Endothelial cell of umbilical vein (primary cell): ENCODE data around the gene SLC16A8. TPM values are rescaled to one million over a fixed set of nuclear protein-coding genes. Genes with fewer than 3 reads are reported as not detected.

ENCODE experiments used
- BruUV-seq: library from RNA; stranded (reverse); fragments of 400-500 nt; replicated peaks from 2 replicates; lab custom pipeline; 2021; lab: Mats Ljungman, UMichigan
- CTCF ChIA-PET: fragments of 300-600, 350-600 bp; sonication (Branson Sonifier 250); formaldehyde crosslinking; loops from one replicate; lab custom pipeline; 2021; ENCODE audit warnings: antibody characterized with exemption, inconsistent platforms; lab: Charles Lee
- POLR2A ChIA-PET: fragments of 300-600, 350-600 bp; sonication (Branson Sonifier 250); formaldehyde crosslinking; loops from one replicate; lab custom pipeline; 2021; ENCODE audit warnings: antibody characterized with exemption, inconsistent platforms; lab: Charles Lee
- DNase-seq: peaks from one replicate; pipeline ENCODE4 v3.0.0-alpha.2; 2011; ENCODE audit warnings: low read depth, low spot score
- FAIRE-seq: peaks from 2 replicates; lab custom pipeline; 2011; peaks lifted over from hg19 to GRCh38; lab: Jason Lieb, UNC
- H2AFZ ChIP-seq: 2 replicates; pipeline ENCODE4 v1.6.0; 2012; ENCODE audit warnings: low read depth, low read length, control low read depth, inconsistent platforms
- H3K27ac ChIP-seq: 2 replicates; pipeline ENCODE4 v1.5.1; 2011; ENCODE audit warnings: low read depth, mild to moderate bottlenecking, control low read depth, low read length, moderate library complexity; ENCODE audit not compliant: insufficient read depth
- H3K27me3 ChIP-seq, 2 experiments: 2 replicates each; pipeline versions ENCODE4 v1.6.0 to v1.6.1; 2011; ENCODE audit warnings: low read length in 2 of 2, mixed read lengths in 1 of 2; ENCODE audit not compliant: control insufficient read depth in 2 of 2, insufficient read depth in 2 of 2
- H3K36me3 ChIP-seq, 2 experiments: 2 replicates in 1 of 2; 3 replicates in 1 of 2; pipeline ENCODE4 v1.5.1; 2011; ENCODE audit warnings: low read length in 2 of 2, mild to moderate bottlenecking in 1 of 2, moderate library complexity in 1 of 2; ENCODE audit not compliant: control insufficient read depth in 2 of 2, insufficient read depth in 2 of 2; ENCODE audit errors: extremely low read depth in 1 of 2
- H3K4me1 ChIP-seq: 3 replicates; pipeline ENCODE4 v1.5.1; 2011; ENCODE audit warnings: mild to moderate bottlenecking, low read length; ENCODE audit not compliant: control insufficient read depth, insufficient read depth; ENCODE audit errors: extremely low read depth
- H3K4me2 ChIP-seq: 2 replicates; pipeline ENCODE4 v1.6.1; 2011; ENCODE audit warnings: low read length, control low read depth, mixed read lengths; ENCODE audit not compliant: insufficient read depth
- H3K4me3 ChIP-seq, 3 experiments: fragments of 200-600 bp in 1 of 3; sonication (generic), shearing (Covaris generic) in 1 of 3; replicated peaks in 1 of 3; 2 replicates each; pipeline ENCODE4 v1.5.1; 2011 to 2016; ENCODE audit warnings: control low read depth in 3 of 3, low read length in 3 of 3, mild to moderate bottlenecking in 2 of 3, inconsistent platforms in 1 of 3, low read depth in 1 of 3, moderate library complexity in 1 of 3; ENCODE audit not compliant: insufficient read depth in 1 of 3
- H3K79me2 ChIP-seq: 2 replicates; pipeline ENCODE4 v1.6.0; 2012; ENCODE audit warnings: low read length, inconsistent platforms; ENCODE audit not compliant: control insufficient read depth, insufficient read depth
- H3K9ac ChIP-seq: replicated peaks from 2 replicates; pipeline ENCODE3; 2011; ENCODE audit warnings: low read length, control low read depth; ENCODE audit not compliant: insufficient read depth; ENCODE audit errors: extremely low read depth
- H3K9me1 ChIP-seq: replicated peaks from 3 replicates; pipeline ENCODE4 v1.6.0; 2011; ENCODE audit warnings: mild to moderate bottlenecking, low read length; ENCODE audit not compliant: control insufficient read depth, insufficient read depth; ENCODE audit errors: extremely low read depth
- H3K9me3 ChIP-seq: replicated peaks from 2 replicates; pipeline ENCODE4 v1.5.1; 2012; ENCODE audit warnings: low read length, inconsistent platforms; ENCODE audit not compliant: control insufficient read depth, insufficient read depth
- H4K20me1 ChIP-seq: replicated peaks from 2 replicates; pipeline ENCODE3; 2011; ENCODE audit warnings: mild to moderate bottlenecking, low read length; ENCODE audit not compliant: control insufficient read depth, insufficient read depth; ENCODE audit errors: extremely low read depth
- EZH2 ChIP-seq: IDR thresholded peaks from 2 replicates; pipeline ENCODE4 v1.6.1; 2012; ENCODE audit warnings: borderline replicate concordance, low read depth, mild to moderate bottlenecking, moderate library complexity, low read length, inconsistent platforms; ENCODE audit not compliant: severe bottlenecking
- FOS ChIP-seq: IDR thresholded peaks from 2 replicates; pipeline ENCODE4 v1.6.1; 2011; ENCODE audit warnings: mild to moderate bottlenecking, low read length, moderate library complexity, borderline replicate concordance; ENCODE audit not compliant: insufficient read depth
- GATA2 ChIP-seq: IDR thresholded peaks from 2 replicates; pipeline ENCODE4 v1.7.0; 2011; ENCODE audit warnings: low read depth, mild to moderate bottlenecking, moderate library complexity, mixed read lengths, low read length; ENCODE audit not compliant: insufficient read length, insufficient read depth
- JUN ChIP-seq: IDR thresholded peaks from 2 replicates; pipeline ENCODE4 v1.6.1; 2011; ENCODE audit warnings: borderline replicate concordance, low read depth; ENCODE audit not compliant: insufficient read length, insufficient read depth
- MYC ChIP-seq: IDR thresholded peaks from one replicate; pipeline ENCODE4 v1.6.1; 2011; ENCODE audit warnings: mild to moderate bottlenecking, low read depth, low read length
- POLR2A ChIP-seq: IDR thresholded peaks from 2 replicates; pipeline ENCODE4 v1.6.1; 2012; ENCODE audit warnings: low read depth, mild to moderate bottlenecking, control low read depth, low read length
- POLR2AphosphoS5 ChIP-seq: IDR thresholded peaks from 2 replicates; pipeline ENCODE4 v1.6.1; 2012; ENCODE audit warnings: low read depth, mild to moderate bottlenecking, control low read depth, low read length, moderate library complexity; ENCODE audit not compliant: insufficient read depth
- dilution Hi-C: fragments of 300-500 bp; cut with MboI; formaldehyde crosslinking; loops from one replicate; pipeline ENCODE4 v1.15.0; 2019; ENCODE audit warnings: low sequenced_read_pairs; ENCODE audit not compliant: extremely low pct_ligation_motif_present
- intact Hi-C: fragments of 100-400 bp; cut with micrococcal nuclease; formaldehyde crosslinking; loops from one replicate; pipeline ENCODE4 v1.10.0; 2022
- polyA plus RNA-seq, 4 experiments: library from polyadenylated mRNA; depleted of rRNA in 3 of 4; stranded (reverse) in 3 of 4; unstranded in 1 of 4; fragments of >200 nt; gene quantifications; 2 replicates each; pipeline versions ENCODE4 v1.2.1 to v1.2.3, GENCODE V29; 2011 to 2012; ENCODE audit warnings: missing spikeins in 1 of 4
- total RNA-seq: library from RNA; stranded (reverse); gene quantifications from 2 replicates; pipeline ENCODE4 v1.2.3, GENCODE V29; 2021
- TF ChIP-seq, protein P1 (sequence below): IDR thresholded peaks from 2 replicates; pipeline ENCODE4 v1.6.1; 2011; ENCODE audit not compliant: insufficient read depth, insufficient read length
- TF ChIP-seq, protein P2 (sequence below), 2 donors: IDR thresholded peaks; 1 replicate in 1 of 2; 2 replicates in 1 of 2; pipeline ENCODE4 v1.5.1; 2011; ENCODE audit warnings: low read length in 2 of 2, mild to moderate bottlenecking in 2 of 2, moderate library complexity in 2 of 2, control low read depth in 1 of 2, inconsistent platforms in 1 of 2, low read depth in 1 of 2; ENCODE audit not compliant: insufficient read depth in 1 of 2; ENCODE audit errors: extremely low read depth in 1 of 2

SLC16A8 gene
- total and polyA plus RNA-seq, 2 donors (not counting 3 experiments of a cell fraction or from before 2014, with no cell fraction given) = 0.14 TPM; not detected in 1

DNA sequence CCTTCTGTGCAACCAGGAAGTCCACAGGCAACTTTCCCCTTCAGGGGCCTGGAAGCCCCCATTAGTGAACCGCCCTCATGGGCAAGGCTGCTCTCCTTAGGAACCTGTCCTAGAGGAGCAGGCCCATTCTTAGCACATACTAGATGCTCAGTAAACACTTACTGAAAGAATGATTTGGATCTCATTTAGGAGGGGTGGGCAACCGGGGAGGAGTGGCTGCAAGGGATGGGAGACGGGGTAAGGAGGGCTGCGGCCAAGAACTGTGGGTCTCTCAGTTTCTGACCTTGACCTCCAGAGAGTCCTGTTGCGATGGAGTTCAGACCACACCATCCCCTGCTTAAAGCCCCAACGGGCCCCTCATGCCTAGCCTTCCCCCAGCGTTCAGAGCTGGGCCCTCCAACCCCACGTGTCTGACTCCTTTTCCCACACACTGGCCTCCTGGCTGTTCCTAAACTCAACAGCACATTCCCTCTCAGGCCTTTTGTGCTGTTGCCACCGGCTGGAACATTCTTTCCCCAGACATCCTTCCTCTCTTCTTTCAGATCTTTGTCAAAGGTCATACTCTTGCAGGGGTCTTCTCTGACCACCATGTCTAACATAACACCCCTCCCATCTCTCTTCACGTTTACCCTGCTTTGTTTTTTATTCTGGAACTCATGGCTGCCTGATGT lies 47.5 kb downstream of the SLC16A8 start:
- no TSS peak for BruUV-seq
- H3K36me3 ChIP-seq = no peaks in the 10 kb centered on the region
- no peaks in the 10 kb centered on the region for H3K9me3 ChIP-seq
- DNase-seq (no peak), FAIRE-seq (no peak)
- intact Hi-C loops = no loop called here
- no peak overlapping the region for H3K4me3 ChIP-seq
- H3K4me2 ChIP-seq = no peak overlapping the region
- no peaks in the 10 kb centered on the region for H3K9me1 ChIP-seq
- H3K9ac ChIP-seq = no peak overlapping the region
- no peaks in the 10 kb centered on the region for H3K27me3 ChIP-seq
- H3K4me1 ChIP-seq = peaks cover 12% of the 10 kb centered on the region
- no peaks in the 10 kb centered on the region for H3K79me2 ChIP-seq
- no peaks in the 10 kb centered on the region for H4K20me1 ChIP-seq
- dilution Hi-C loops = no loop called here
- H2AFZ ChIP-seq = no peak overlapping the region
- TF ChIP-seq, protein P1, sequence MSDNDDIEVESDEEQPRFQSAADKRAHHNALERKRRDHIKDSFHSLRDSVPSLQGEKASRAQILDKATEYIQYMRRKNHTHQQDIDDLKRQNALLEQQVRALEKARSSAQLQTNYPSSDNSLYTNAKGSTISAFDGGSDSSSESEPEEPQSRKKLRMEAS = no peak
- TF ChIP-seq POLR2AphosphoS5 (no peak), POLR2A (no peak), EZH2 (no peak), GATA2 (no peak), FOS (no peak), JUN (no peak), MYC (no peak)
- TF ChIP-seq, protein P2, sequence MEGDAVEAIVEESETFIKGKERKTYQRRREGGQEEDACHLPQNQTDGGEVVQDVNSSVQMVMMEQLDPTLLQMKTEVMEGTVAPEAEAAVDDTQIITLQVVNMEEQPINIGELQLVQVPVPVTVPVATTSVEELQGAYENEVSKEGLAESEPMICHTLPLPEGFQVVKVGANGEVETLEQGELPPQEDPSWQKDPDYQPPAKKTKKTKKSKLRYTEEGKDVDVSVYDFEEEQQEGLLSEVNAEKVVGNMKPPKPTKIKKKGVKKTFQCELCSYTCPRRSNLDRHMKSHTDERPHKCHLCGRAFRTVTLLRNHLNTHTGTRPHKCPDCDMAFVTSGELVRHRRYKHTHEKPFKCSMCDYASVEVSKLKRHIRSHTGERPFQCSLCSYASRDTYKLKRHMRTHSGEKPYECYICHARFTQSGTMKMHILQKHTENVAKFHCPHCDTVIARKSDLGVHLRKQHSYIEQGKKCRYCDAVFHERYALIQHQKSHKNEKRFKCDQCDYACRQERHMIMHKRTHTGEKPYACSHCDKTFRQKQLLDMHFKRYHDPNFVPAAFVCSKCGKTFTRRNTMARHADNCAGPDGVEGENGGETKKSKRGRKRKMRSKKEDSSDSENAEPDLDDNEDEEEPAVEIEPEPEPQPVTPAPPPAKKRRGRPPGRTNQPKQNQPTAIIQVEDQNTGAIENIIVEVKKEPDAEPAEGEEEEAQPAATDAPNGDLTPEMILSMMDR (IDR thresholded peaks at IDR 0.05; ENCODE audit: extremely low read depth in 1 of 2, insufficient read depth in 1 of 2, low read depth in 1 of 2, low read length in 2 of 2) = no peak
- H3K27ac ChIP-seq = no peak overlapping the region
- ChIA-PET CTCF (interaction anchor here (1.5 to 2.2 kb wide), 2 partner anchors 16 to 43 kb away, joined by 3 to 14 read pairs; no protein-coding TSS in a partner anchor), POLR2A (no interaction called here)
